ENCODE data around the gene SYNGR1. TPM values are rescaled to one million over a fixed set of nuclear protein-coding genes. Genes with fewer than 3 reads are reported as not detected.
"Not testable (repeated sequence)": the region's sequence is repeated elsewhere in the genome, so short reads cannot be mapped to it uniquely, and the experiment has no call there.

Gene SYNGR1
- total RNA-seq, 1 donor = 6.5 TPM

DNA sequence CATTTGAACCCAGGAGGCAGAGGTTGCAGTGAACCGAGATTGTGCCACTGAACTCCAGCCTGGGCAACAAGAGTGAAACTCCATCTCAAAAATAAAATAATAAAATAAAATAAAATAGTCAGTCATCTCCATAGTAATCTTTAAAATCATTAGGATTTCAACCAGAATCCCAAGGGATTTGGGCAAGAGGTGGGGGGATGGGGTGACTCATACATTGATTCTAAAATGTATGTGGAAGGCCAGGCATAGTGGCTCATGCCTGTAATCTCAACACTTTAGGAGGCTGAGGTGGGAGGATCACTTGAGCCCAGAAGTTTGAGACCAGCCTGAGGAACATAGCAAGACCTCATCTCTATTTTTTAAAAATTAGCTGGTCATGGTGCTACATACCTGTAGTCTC lies 19.2 kb upstream of the SYNGR1 start:
- H3K4me1 ChIP-seq (ENCODE audit: insufficient read depth, low read length) = peaks cover 23% of the 10 kb centered on the region
- not testable (repeated sequence) for H3K27me3 ChIP-seq (ENCODE audit: insufficient read depth, low read length); H3K9me3 ChIP-seq (ENCODE audit: low read depth, low read length); H3K4me3 ChIP-seq (ENCODE audit: low read length)

- H3K9me3 ChIP-seq (ENCODE audit: low read depth, low read length) = no peaks in the 10 kb centered on the region
- no peak overlapping the region for H3K4me3 ChIP-seq (ENCODE audit: low read length)
- H3K4me1 ChIP-seq (ENCODE audit: insufficient read depth, low read length) = peaks cover 23% of the 10 kb centered on the region
- no peaks in the 10 kb centered on the region for H3K27me3 ChIP-seq (ENCODE audit: insufficient read depth, low read length)
Observed at GRCh38 chr22:39332441-39333064, 17.2 kb upstream of the SYNGR1 start.

GRCh38 chr22:39336411-39336810 lies 13.4 kb upstream of the SYNGR1 start:
- H3K27me3 ChIP-seq (ENCODE audit: insufficient read depth, low read length) = no peaks in the 10 kb centered on the region
- H3K4me1 ChIP-seq (ENCODE audit: insufficient read depth, low read length) = peaks cover 6% of the 10 kb centered on the region
- H3K9me3 ChIP-seq (ENCODE audit: low read depth, low read length) = no peaks in the 10 kb centered on the region
- no peak overlapping the region for H3K4me3 ChIP-seq (ENCODE audit: low read length)

GRCh38 chr22:39339775-39340174 lies 10.0 kb upstream of the SYNGR1 start:
- H3K4me1 ChIP-seq (ENCODE audit: insufficient read depth, low read length); H3K27me3 ChIP-seq (ENCODE audit: insufficient read depth, low read length); H3K4me3 ChIP-seq (ENCODE audit: low read length); H3K9me3 ChIP-seq (ENCODE audit: low read depth, low read length): not testable (repeated sequence)

GRCh38 chr22:39341179-39341578 lies 8.6 kb upstream of the SYNGR1 start:
- H3K4me1 ChIP-seq (ENCODE audit: insufficient read depth, low read length) = peaks cover 6% of the 10 kb centered on the region
- no peak overlapping the region for H3K4me3 ChIP-seq (ENCODE audit: low read length)
- H3K27me3 ChIP-seq (ENCODE audit: insufficient read depth, low read length) = no peaks in the 10 kb centered on the region
- no peaks in the 10 kb centered on the region for H3K9me3 ChIP-seq (ENCODE audit: low read depth, low read length)

DNA sequence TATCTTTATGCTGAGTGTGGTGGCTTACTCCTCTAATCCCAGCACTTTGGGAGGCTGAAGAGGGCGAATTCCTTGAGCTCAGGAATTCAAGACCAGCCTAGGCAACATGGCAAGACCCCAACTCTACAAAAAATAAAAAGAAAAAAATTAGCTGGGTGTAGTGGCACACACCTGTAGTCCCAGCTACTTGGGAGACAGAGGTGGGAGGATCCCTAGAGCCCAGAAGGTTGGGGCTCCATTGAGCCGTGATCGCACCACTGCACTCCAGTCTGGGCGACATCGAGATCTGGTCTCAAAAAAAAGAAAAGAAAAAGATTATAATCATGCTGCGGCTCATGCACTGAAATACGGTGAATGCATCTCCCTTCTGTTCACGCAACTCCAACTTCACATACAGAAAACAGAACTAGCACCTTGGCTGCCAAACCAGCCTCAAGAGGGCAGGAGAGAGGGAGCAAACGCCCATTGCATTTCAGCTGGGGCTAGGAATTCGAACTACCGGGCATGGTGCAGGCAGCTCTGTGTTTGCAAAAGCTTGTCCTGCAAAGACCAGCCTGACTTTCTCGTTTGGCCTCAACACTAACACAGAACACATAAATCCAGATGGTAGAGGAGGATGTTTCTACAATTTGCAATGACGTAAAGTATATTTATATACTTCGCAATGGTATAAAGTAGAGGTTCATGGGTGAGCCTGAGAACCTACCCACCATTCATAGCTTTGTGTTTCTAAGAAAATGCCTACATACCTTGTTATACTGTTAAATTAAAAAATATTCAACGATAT lies 6.3 kb upstream of the SYNGR1 start:
- no peak overlapping the region for H3K4me3 ChIP-seq (ENCODE audit: low read length)
- H3K9me3 ChIP-seq (ENCODE audit: low read depth, low read length) = no peaks in the 10 kb centered on the region
- peaks cover 6% of the 10 kb centered on the region for H3K4me1 ChIP-seq (ENCODE audit: insufficient read depth, low read length)
- H3K27me3 ChIP-seq (ENCODE audit: insufficient read depth, low read length) = no peaks in the 10 kb centered on the region

- H3K4me3 ChIP-seq (ENCODE audit: low read length) = no peak overlapping the region
- no peaks in the 10 kb centered on the region for H3K27me3 ChIP-seq (ENCODE audit: insufficient read depth, low read length)
- peaks cover 12% of the 10 kb centered on the region for H3K4me1 ChIP-seq (ENCODE audit: insufficient read depth, low read length)
- no peaks in the 10 kb centered on the region for H3K9me3 ChIP-seq (ENCODE audit: low read depth, low read length)
Observed at GRCh38 chr22:39344046-39344390, 5.8 kb upstream of the SYNGR1 start.

GRCh38 chr22:39345231-39345630 lies 4.6 kb upstream of the SYNGR1 start:
- no peaks in the 10 kb centered on the region for H3K9me3 ChIP-seq (ENCODE audit: low read depth, low read length)
- H3K4me1 ChIP-seq (ENCODE audit: insufficient read depth, low read length) = peaks cover 17% of the 10 kb centered on the region
- no peak overlapping the region for H3K4me3 ChIP-seq (ENCODE audit: low read length)
- H3K27me3 ChIP-seq (ENCODE audit: insufficient read depth, low read length) = no peaks in the 10 kb centered on the region

- peak overlapping the region; percentile 50 for H3K4me3 ChIP-seq (ENCODE audit: low read length)
- peaks cover 37% of the 10 kb centered on the region for H3K4me1 ChIP-seq (ENCODE audit: insufficient read depth, low read length)
- no peaks in the 10 kb centered on the region for H3K27me3 ChIP-seq (ENCODE audit: insufficient read depth, low read length)
- H3K9me3 ChIP-seq (ENCODE audit: low read depth, low read length) = no peaks in the 10 kb centered on the region
Observed at GRCh38 chr22:39348909-39349505, 784 bp upstream of the SYNGR1 start.

DNA sequence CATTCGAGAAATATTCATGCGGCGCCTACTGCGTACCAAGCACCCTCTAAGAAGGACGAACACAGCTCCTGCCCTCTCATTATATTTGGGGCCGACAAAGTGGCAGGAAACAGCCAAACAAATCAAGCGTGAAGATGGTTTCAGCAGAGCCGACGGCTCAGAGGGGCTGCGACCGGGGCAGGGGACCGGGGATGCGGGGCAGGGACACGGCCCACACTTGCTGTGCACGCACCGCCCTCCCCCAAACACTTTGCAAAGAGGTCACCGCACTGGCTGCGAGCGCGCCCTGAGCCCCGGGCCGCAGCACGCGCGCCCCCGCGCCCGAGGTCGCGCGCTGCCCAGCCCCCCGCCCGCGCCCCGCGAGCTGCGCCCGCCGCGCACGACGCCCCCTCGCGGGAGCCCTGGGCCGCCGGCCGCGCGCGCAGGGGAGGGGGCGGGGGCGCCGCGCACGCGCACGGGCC lies 255 bp upstream of the SYNGR1 start:
- H3K4me3 ChIP-seq (ENCODE audit: low read length) = peak overlapping the region; percentile 50
- peaks cover 37% of the 10 kb centered on the region for H3K4me1 ChIP-seq (ENCODE audit: insufficient read depth, low read length)

GRCh38 chr22:39350757-39351688 lies 1.2 kb downstream of the SYNGR1 start:
- H3K27me3 ChIP-seq (ENCODE audit: insufficient read depth, low read length) = no peaks in the 10 kb centered on the region
- no peaks in the 10 kb centered on the region for H3K9me3 ChIP-seq (ENCODE audit: low read depth, low read length)
- no peak overlapping the region for H3K4me3 ChIP-seq (ENCODE audit: low read length)
- peaks cover 37% of the 10 kb centered on the region for H3K4me1 ChIP-seq (ENCODE audit: insufficient read depth, low read length)

More for the DNA sequence above, 255 bp upstream of the SYNGR1 start:
- Histone ChIP-seq H3K27me3 (ENCODE audit: insufficient read depth, low read length) (no peaks in the 10 kb centered on the region), H3K9me3 (ENCODE audit: low read depth, low read length) (no peaks in the 10 kb centered on the region)

GRCh38 chr22:39351689-39352214 lies 2.0 kb downstream of the SYNGR1 start:
- H3K4me3 ChIP-seq (ENCODE audit: low read length) = no peak overlapping the region
- no peaks in the 10 kb centered on the region for H3K27me3 ChIP-seq (ENCODE audit: insufficient read depth, low read length)
- peaks cover 37% of the 10 kb centered on the region for H3K4me1 ChIP-seq (ENCODE audit: insufficient read depth, low read length)
- no peaks in the 10 kb centered on the region for H3K9me3 ChIP-seq (ENCODE audit: low read depth, low read length)

- no peaks in the 10 kb centered on the region for H3K9me3 ChIP-seq (ENCODE audit: low read depth, low read length)
- H3K4me3 ChIP-seq (ENCODE audit: low read length) = no peak overlapping the region
- H3K27me3 ChIP-seq (ENCODE audit: insufficient read depth, low read length) = no peaks in the 10 kb centered on the region
- H3K4me1 ChIP-seq (ENCODE audit: insufficient read depth, low read length) = peaks cover 37% of the 10 kb centered on the region
Observed at GRCh38 chr22:39352306-39352891, 2.6 kb downstream of the SYNGR1 start.

DNA sequence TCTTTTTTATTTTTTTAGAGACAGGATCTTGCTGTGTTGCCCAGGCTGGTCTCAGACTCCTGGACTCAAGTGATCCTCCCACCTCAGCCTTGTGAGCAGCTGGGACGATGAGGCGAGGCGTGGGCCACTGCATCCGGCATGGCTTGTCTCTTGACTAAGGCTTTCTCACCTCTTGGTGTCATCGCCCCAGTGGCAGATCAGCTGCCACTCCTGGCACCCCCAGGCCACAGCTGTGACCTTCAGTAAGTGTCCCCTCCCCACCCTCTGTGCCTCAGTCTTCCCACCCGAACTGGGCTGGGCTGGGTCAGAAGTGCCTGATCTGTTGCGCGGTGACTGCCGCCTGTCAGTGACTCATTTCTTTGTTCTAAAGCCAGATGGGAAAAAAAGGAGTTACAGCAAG lies 3.6 kb downstream of the SYNGR1 start:
- Histone ChIP-seq H3K9me3 (ENCODE audit: low read depth, low read length) (no peaks in the 10 kb centered on the region), H3K27me3 (ENCODE audit: insufficient read depth, low read length) (no peaks in the 10 kb centered on the region), H3K4me1 (ENCODE audit: insufficient read depth, low read length) (peaks cover 37% of the 10 kb centered on the region), H3K4me3 (ENCODE audit: low read length) (no peak overlapping the region)
